Lower lobe of right lung (tissue), 2 donors: Measurements from ENCODE around the gene TNFRSF19. TPM values are rescaled to one million over a fixed set of nuclear protein-coding genes. Genes with fewer than 3 reads are reported as not detected.

Experiments used
- ATAC-seq, 2 donors: fragments of 200-7000 bp; cut with Tn5 transposase; one replicate each; pipeline ENCODE4 v1.9.1; 2020 to 2022; ENCODE audit warnings: mild to moderate bottlenecking in 2 of 2, moderate library complexity in 2 of 2
- DNase-seq: peaks from one replicate; pipeline ENCODE4 v3.0.0-alpha.2; 2020
- H3K27ac ChIP-seq: fragments of 200-600 bp; one replicate; pipeline ENCODE4 v1.8.0; 2022
- H3K27me3 ChIP-seq: fragments of 200-600 bp; one replicate; pipeline ENCODE4 v1.8.0; 2022; ENCODE audit warnings: low read depth
- H3K36me3 ChIP-seq: fragments of 200-600 bp; one replicate; pipeline ENCODE4 v1.8.0; 2022; ENCODE audit warnings: mild to moderate bottlenecking
- H3K4me1 ChIP-seq: fragments of 200-600 bp; one replicate; pipeline ENCODE4 v1.8.0; 2022
- H3K4me3 ChIP-seq: fragments of 200-600 bp; one replicate; pipeline ENCODE4 v1.8.0; 2022; ENCODE audit warnings: mild to moderate bottlenecking
- H3K9me3 ChIP-seq: fragments of 200-600 bp; one replicate; pipeline ENCODE4 v1.8.0; 2022
- CTCF ChIP-seq: fragments of 200-600 bp; IDR thresholded peaks from one replicate; pipeline ENCODE4 v1.8.0; 2022; ENCODE audit warnings: antibody characterized with exemption, mild to moderate bottlenecking
- intact Hi-C: fragments of 100-400 bp; cut with DNase I; formaldehyde crosslinking; loops from one replicate; pipeline ENCODE4 v1.11.0; 2022
- total RNA-seq: library from RNA; stranded (reverse); fragmentation: NEBNext Ultra II Directional; extraction: Animal tissue kit (Norgen Biotek cat#: 25700); gene quantifications from one replicate; pipeline ENCODE4 v1.2.1, GENCODE V29; 2021
- donor health status: DM: no; HTN: yes; CAD: no; lungs with severe emphysema.

Gene TNFRSF19
- total RNA-seq, 1 donor from 2014 or later, result 21.1 TPM

- ATAC-seq (no peak), DNase-seq (no peak)
- intact Hi-C loops, result no loop called here
- no peaks in the 10 kb centered on the region for H3K27me3 ChIP-seq
- H3K4me3 ChIP-seq, result no peak overlapping the region
- TF ChIP-seq CTCF, result no peak
- H3K27ac ChIP-seq, result no peak overlapping the region
- no peaks in the 10 kb centered on the region for H3K9me3 ChIP-seq
- peaks cover under 1% of the 10 kb centered on the region for H3K4me1 ChIP-seq
- no peaks in the 10 kb centered on the region for H3K36me3 ChIP-seq
These were observed 52.8 kb downstream of the TNFRSF19 start for GRCh38 chr13:23622985-23623384.

- H3K27ac ChIP-seq, result no peak overlapping the region
- no peaks in the 10 kb centered on the region for H3K27me3 ChIP-seq
- H3K9me3 ChIP-seq, result no peaks in the 10 kb centered on the region
- no peak overlapping the region for H3K4me3 ChIP-seq
- intact Hi-C loops, result no loop called here
- no peaks in the 10 kb centered on the region for H3K36me3 ChIP-seq
- peaks cover 4% of the 10 kb centered on the region for H3K4me1 ChIP-seq
- DNase-seq (no peak), ATAC-seq (no peak)
- TF ChIP-seq CTCF, result no peak
These were observed 53.2 kb downstream of the TNFRSF19 start for GRCh38 chr13:23623394-23623793.

- DNase-seq (no peak), ATAC-seq (no peak)
- no peak overlapping the region for H3K4me3 ChIP-seq
- H3K27me3 ChIP-seq, result no peaks in the 10 kb centered on the region
- no peaks in the 10 kb centered on the region for H3K9me3 ChIP-seq
- no peak overlapping the region for H3K27ac ChIP-seq
- H3K36me3 ChIP-seq, result no peaks in the 10 kb centered on the region
- intact Hi-C loops, result no loop called here
- H3K4me1 ChIP-seq, result peaks cover 29% of the 10 kb centered on the region
- TF ChIP-seq CTCF, result no peak
These were observed 56.5 kb downstream of the TNFRSF19 start for GRCh38 chr13:23626700-23627099.

GRCh38 chr13:23627410-23627809 is 57.2 kb downstream of the TNFRSF19 start:
- H3K4me1 ChIP-seq, result peaks cover 36% of the 10 kb centered on the region
- intact Hi-C loops, result no loop called here

GRCh38 chr13:23628250-23628649 is 58.0 kb downstream of the TNFRSF19 start:
- Histone ChIP-seq H3K27ac (no peak overlapping the region), H3K36me3 (no peaks in the 10 kb centered on the region), H3K4me1 (peaks cover 39% of the 10 kb centered on the region), H3K27me3 (no peaks in the 10 kb centered on the region), H3K9me3 (no peaks in the 10 kb centered on the region), H3K4me3 (no peak overlapping the region)
- DNase-seq, result no peak
- ATAC-seq, result no peak
- no peak for TF ChIP-seq CTCF
- intact Hi-C loops, result no loop called here

More at GRCh38 chr13:23627410-23627809, 57.2 kb downstream of the TNFRSF19 start:
- Histone ChIP-seq H3K36me3 (no peaks in the 10 kb centered on the region), H3K27ac (no peak overlapping the region), H3K27me3 (no peaks in the 10 kb centered on the region), H3K4me3 (no peak overlapping the region), H3K9me3 (no peaks in the 10 kb centered on the region)
- no peak for TF ChIP-seq CTCF
- ATAC-seq (no peak), DNase-seq (no peak)
